DOHH2 (cell line): Measurements from ENCODE around the gene CIT.

Source experiments
- H3F3A ChIP-seq: fragments of 200-600 bp; sonication (generic), shearing (Covaris generic); 2 replicates; pipeline ENCODE4 v1.6.0; 2016; ENCODE audit warnings: antibody characterized with exemption, mild to moderate bottlenecking; ENCODE audit not compliant: control insufficient read depth, insufficient read depth
- H3K27ac ChIP-seq: fragments of 200-600 bp; sonication (generic); 2 replicates; pipeline ENCODE4 v1.5.1; 2014; ENCODE audit warnings: low read depth, mild to moderate bottlenecking, low read length, moderate library complexity
- H3K27me3 ChIP-seq: fragments of 200-600 bp; sonication (generic); 2 replicates; pipeline ENCODE4 v1.6.1; 2014; ENCODE audit warnings: mild to moderate bottlenecking, low read length, mixed read lengths; ENCODE audit not compliant: control insufficient read depth
- H3K36me3 ChIP-seq: fragments of 200-600 bp; sonication (generic); 2 replicates; pipeline ENCODE4 v1.6.1; 2014; ENCODE audit warnings: mild to moderate bottlenecking, low read length, moderate library complexity, mixed read lengths; ENCODE audit not compliant: control insufficient read depth
- H3K4me1 ChIP-seq: fragments of 200-600 bp; sonication (generic); 2 replicates; pipeline ENCODE4 v1.6.1; 2014; ENCODE audit warnings: mild to moderate bottlenecking, low read length, mixed read lengths; ENCODE audit not compliant: control insufficient read depth
- H3K4me2 ChIP-seq: fragments of 200-600 bp; sonication (generic); 2 replicates; pipeline ENCODE4 v1.6.0; 2014; ENCODE audit warnings: mild to moderate bottlenecking, low read length, moderate library complexity
- H3K4me3 ChIP-seq: fragments of 200-600 bp; sonication (generic); 2 replicates; pipeline ENCODE4 v1.5.1; 2014; ENCODE audit warnings: mild to moderate bottlenecking, low read length, mixed read lengths
- H3K79me2 ChIP-seq: fragments of 200-600 bp; sonication (generic); 2 replicates; pipeline ENCODE4 v1.6.1; 2014; ENCODE audit warnings: mild to moderate bottlenecking, low read length, mixed read lengths; ENCODE audit not compliant: control insufficient read depth
- H3K9me2 ChIP-seq: fragments of 200-600 bp; sonication (generic); replicated peaks from 2 replicates; pipeline ENCODE4 v1.6.1; 2014; ENCODE audit warnings: mild to moderate bottlenecking, low read length, mixed read lengths; ENCODE audit not compliant: control insufficient read depth
- H3K9me3 ChIP-seq: fragments of 200-600 bp; sonication (generic); 2 replicates; pipeline ENCODE4 v1.6.1; 2014; ENCODE audit warnings: antibody characterized with exemption, low read length, mixed read lengths; ENCODE audit not compliant: control insufficient read depth, insufficient read depth
- H4K20me1 ChIP-seq: fragments of 200-600 bp; sonication (generic); 2 replicates; pipeline ENCODE4 v1.6.0; 2014; ENCODE audit warnings: low read depth, mild to moderate bottlenecking, antibody characterized with exemption, low read length, moderate library complexity; ENCODE audit not compliant: control insufficient read depth, insufficient read depth
- EZH2phosphoT487 ChIP-seq: fragments of 200-600 bp; sonication (generic); IDR thresholded peaks from 2 replicates; pipeline ENCODE4 v1.6.1; 2017; ENCODE audit warnings: borderline replicate concordance, mild to moderate bottlenecking, antibody characterized with exemption, low read length, moderate library complexity, mixed read lengths
- TF ChIP-seq, protein P1 (sequence below): fragments of 200-600 bp; sonication (generic); IDR thresholded peaks from one replicate; pipeline ENCODE4 v1.5.1; 2014; ENCODE audit warnings: antibody characterized with exemption, mild to moderate bottlenecking, low read depth, low read length; ENCODE audit not compliant: poor library complexity, severe bottlenecking

CIT gene

GRCh38 chr12:119735079-119735478 is 142.0 kb downstream of the CIT start:
- no peaks in the 10 kb centered on the region for H3K9me2 ChIP-seq
- no peaks in the 10 kb centered on the region for H3K9me3 ChIP-seq
- no peaks in the 10 kb centered on the region for H3K27me3 ChIP-seq
- H3K27ac ChIP-seq = no peak overlapping the region
- H3K79me2 ChIP-seq = no peaks in the 10 kb centered on the region
- TF ChIP-seq, protein P1, sequence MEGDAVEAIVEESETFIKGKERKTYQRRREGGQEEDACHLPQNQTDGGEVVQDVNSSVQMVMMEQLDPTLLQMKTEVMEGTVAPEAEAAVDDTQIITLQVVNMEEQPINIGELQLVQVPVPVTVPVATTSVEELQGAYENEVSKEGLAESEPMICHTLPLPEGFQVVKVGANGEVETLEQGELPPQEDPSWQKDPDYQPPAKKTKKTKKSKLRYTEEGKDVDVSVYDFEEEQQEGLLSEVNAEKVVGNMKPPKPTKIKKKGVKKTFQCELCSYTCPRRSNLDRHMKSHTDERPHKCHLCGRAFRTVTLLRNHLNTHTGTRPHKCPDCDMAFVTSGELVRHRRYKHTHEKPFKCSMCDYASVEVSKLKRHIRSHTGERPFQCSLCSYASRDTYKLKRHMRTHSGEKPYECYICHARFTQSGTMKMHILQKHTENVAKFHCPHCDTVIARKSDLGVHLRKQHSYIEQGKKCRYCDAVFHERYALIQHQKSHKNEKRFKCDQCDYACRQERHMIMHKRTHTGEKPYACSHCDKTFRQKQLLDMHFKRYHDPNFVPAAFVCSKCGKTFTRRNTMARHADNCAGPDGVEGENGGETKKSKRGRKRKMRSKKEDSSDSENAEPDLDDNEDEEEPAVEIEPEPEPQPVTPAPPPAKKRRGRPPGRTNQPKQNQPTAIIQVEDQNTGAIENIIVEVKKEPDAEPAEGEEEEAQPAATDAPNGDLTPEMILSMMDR = no peak
- no peak for TF ChIP-seq EZH2phosphoT487
- no peaks in the 10 kb centered on the region for H4K20me1 ChIP-seq
- no peak overlapping the region for H3K4me2 ChIP-seq
- no peaks in the 10 kb centered on the region for H3F3A ChIP-seq
- H3K4me3 ChIP-seq = no peak overlapping the region
- H3K36me3 ChIP-seq = peaks cover 47% of the 10 kb centered on the region
- no peaks in the 10 kb centered on the region for H3K4me1 ChIP-seq

DNA sequence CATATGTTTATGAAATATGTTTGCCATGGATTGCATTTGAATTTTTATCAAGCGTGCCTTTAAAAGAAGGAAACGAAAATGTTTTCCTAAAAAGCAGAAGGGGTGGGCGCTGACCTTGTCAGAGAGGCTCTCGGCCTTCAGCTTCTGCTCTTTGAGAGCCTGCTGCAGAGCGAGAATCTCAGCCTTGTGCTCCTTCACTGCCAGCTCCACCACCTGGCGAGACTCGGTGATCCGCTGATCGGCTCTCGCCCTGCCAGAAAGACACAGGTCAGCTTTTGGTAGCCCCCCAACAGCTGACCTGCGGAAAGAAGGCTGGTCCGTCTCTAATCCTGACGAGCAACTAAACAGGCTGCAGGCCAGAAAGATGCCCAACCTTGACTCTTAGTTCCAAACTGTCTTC is 146.7 kb downstream of the CIT start:
- H3K36me3 ChIP-seq = peaks cover 69% of the 10 kb centered on the region
- TF ChIP-seq EZH2phosphoT487 = no peak
- TF ChIP-seq, protein P1 = no peak
- H3K27ac ChIP-seq = no peak overlapping the region
- no peaks in the 10 kb centered on the region for H3K9me3 ChIP-seq
- no peaks in the 10 kb centered on the region for H4K20me1 ChIP-seq
- H3K79me2 ChIP-seq = no peaks in the 10 kb centered on the region
- H3K4me1 ChIP-seq = peaks cover 15% of the 10 kb centered on the region
- no peaks in the 10 kb centered on the region for H3K9me2 ChIP-seq
- no peak overlapping the region for H3K4me3 ChIP-seq
- H3K27me3 ChIP-seq = no peaks in the 10 kb centered on the region
- no peaks in the 10 kb centered on the region for H3F3A ChIP-seq
- no peak overlapping the region for H3K4me2 ChIP-seq

DNA sequence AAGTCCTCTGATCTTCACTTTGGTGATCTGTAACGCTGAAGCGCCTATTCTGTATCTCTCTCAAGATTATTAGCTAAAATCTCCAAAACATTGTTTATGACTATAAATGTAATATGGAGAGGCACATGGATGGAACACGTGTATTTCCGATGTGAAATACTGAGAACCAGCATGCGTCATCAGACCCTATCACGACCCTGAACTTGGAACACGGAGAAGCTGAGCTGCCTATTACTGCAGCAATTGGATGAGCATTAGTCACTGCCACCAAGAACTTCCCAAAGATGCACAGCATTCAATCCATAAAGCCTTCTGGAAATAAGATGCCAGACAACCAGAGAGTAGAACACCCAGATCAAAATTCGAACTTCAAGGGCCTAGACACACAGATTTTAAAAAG is 147.2 kb downstream of the CIT start:
- no peaks in the 10 kb centered on the region for H3K27me3 ChIP-seq
- no peaks in the 10 kb centered on the region for H4K20me1 ChIP-seq
- H3K4me3 ChIP-seq = no peak overlapping the region
- no peaks in the 10 kb centered on the region for H3K9me2 ChIP-seq
- no peak overlapping the region for H3K4me2 ChIP-seq
- H3F3A ChIP-seq = no peaks in the 10 kb centered on the region
- peaks cover 15% of the 10 kb centered on the region for H3K4me1 ChIP-seq
- no peaks in the 10 kb centered on the region for H3K9me3 ChIP-seq
- H3K27ac ChIP-seq = no peak overlapping the region
- TF ChIP-seq EZH2phosphoT487 = no peak
- TF ChIP-seq, protein P1 = no peak
- H3K36me3 ChIP-seq = peaks cover 64% of the 10 kb centered on the region
- no peaks in the 10 kb centered on the region for H3K79me2 ChIP-seq

GRCh38 chr12:119728444-119728745 is 148.7 kb downstream of the CIT start:
- Histone ChIP-seq H3K4me2 (no peak overlapping the region), H3F3A (no peaks in the 10 kb centered on the region), H3K9me2 (no peaks in the 10 kb centered on the region), H3K36me3 (peaks cover 51% of the 10 kb centered on the region), H3K4me1 (peaks cover 15% of the 10 kb centered on the region), H3K4me3 (no peak overlapping the region), H3K27me3 (no peaks in the 10 kb centered on the region), H3K27ac (no peak overlapping the region), H3K9me3 (no peaks in the 10 kb centered on the region), H3K79me2 (no peaks in the 10 kb centered on the region), H4K20me1 (no peaks in the 10 kb centered on the region)
- no peak for TF ChIP-seq EZH2phosphoT487
- TF ChIP-seq, protein P1 = no peak
